ENCODE results near the gene PTPRJ.

DNA sequence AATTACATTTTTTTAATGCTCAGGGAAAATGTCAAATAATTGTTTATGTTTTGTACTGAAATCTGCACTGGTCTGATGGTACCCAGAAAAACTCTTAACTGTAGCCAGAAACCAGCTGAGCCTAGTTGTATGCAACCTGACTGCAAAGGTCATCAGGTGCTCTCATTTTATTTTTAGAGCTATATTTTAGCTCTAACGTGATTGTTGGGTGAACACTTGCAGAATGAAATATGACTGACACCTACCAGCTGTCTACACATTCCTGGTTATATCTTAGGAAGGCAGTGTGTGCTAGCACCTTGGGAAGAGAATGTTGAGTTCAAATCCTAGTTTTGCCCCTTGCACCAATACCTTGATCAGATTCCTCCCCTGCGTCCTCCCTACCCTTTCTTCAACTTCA is 23.6 kb downstream of the PTPRJ start:
- no peak for TF ChIP-seq SP1 (IDR thresholded peaks at IDR 0.05)
- TF ChIP-seq, protein P1, sequence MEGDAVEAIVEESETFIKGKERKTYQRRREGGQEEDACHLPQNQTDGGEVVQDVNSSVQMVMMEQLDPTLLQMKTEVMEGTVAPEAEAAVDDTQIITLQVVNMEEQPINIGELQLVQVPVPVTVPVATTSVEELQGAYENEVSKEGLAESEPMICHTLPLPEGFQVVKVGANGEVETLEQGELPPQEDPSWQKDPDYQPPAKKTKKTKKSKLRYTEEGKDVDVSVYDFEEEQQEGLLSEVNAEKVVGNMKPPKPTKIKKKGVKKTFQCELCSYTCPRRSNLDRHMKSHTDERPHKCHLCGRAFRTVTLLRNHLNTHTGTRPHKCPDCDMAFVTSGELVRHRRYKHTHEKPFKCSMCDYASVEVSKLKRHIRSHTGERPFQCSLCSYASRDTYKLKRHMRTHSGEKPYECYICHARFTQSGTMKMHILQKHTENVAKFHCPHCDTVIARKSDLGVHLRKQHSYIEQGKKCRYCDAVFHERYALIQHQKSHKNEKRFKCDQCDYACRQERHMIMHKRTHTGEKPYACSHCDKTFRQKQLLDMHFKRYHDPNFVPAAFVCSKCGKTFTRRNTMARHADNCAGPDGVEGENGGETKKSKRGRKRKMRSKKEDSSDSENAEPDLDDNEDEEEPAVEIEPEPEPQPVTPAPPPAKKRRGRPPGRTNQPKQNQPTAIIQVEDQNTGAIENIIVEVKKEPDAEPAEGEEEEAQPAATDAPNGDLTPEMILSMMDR (IDR thresholded peaks at IDR 0.05; ENCODE audit: low read depth, low read length, missing input control): no peak

Measured in liver (tissue), 3 donors.